Fibroblast of lung (primary cell): ENCODE results near the gene GLTPD2.

ENCODE experiments used
- CTCF ChIP-seq, 2 donors: IDR thresholded peaks in 1 of 2; conservative IDR thresholded peaks in 1 of 2; 1 replicate in 1 of 2; 2 replicates in 1 of 2; pipeline ENCODE4 v1.5.1; 2011 to 2012; ENCODE audit warnings: low read length in 2 of 2, control low read depth in 1 of 2, inconsistent platforms in 1 of 2, low read depth in 1 of 2, mild to moderate bottlenecking in 1 of 2
- EZH2 ChIP-seq: IDR thresholded peaks from 2 replicates; pipeline ENCODE4 v1.5.1; 2012; ENCODE audit warnings: low read length, control low read depth, mild to moderate bottlenecking; ENCODE audit errors: missing control alignments

- TF ChIP-seq CTCF (conservative IDR thresholded peaks at IDR 0.05 in 1 of 2, IDR thresholded peaks at IDR 0.05 in 1 of 2; ENCODE audit: low read depth in 1 of 2, low read length in 2 of 2), result no peak
- TF ChIP-seq EZH2, result no peak
Observed at GRCh38 chr17:4780325-4780955, 8.3 kb upstream of the GLTPD2 start.
